SK-N-MC (cell line): ENCODE results near the gene COMTD1.

Source experiments
- EZH2 ChIP-seq: fragments of 200-600 bp; sonication (generic); IDR thresholded peaks from one replicate; pipeline ENCODE4 v1.6.1; 2017; ENCODE audit warnings: antibody characterized with exemption
- POLR2AphosphoS5 ChIP-seq: IDR thresholded peaks from 2 replicates; pipeline ENCODE4 v1.6.1; 2012; ENCODE audit warnings: mild to moderate bottlenecking, low read depth, low read length, borderline replicate concordance

- TF ChIP-seq POLR2AphosphoS5 (no peak), EZH2 (no peak)
These were observed 19.0 kb upstream of the COMTD1 start for GRCh38 chr10:75254739-75255138.
